H1 (cell line): Measurements from ENCODE around the gene UROS. TPM values are rescaled to one million over a fixed set of nuclear protein-coding genes. Genes with fewer than 3 reads are reported as not detected.

Source experiments
- CTCF ChIA-PET: fragments of 300-600 bp; sonication (Branson Sonifier 250); formaldehyde crosslinking; loops from one replicate; lab custom pipeline; 2021; ENCODE audit not compliant: partially characterized antibody; lab: Charles Lee
- POLR2A ChIA-PET: fragments of 300-600 bp; sonication (Branson Sonifier 250); formaldehyde crosslinking; loops from one replicate; lab custom pipeline; 2021; ENCODE audit warnings: inconsistent platforms; ENCODE audit not compliant: partially characterized antibody; lab: Charles Lee
- DNase-seq, 2 experiments: peaks; one replicate each; pipeline versions ENCODE4 v3.0.0 to v3.0.0-alpha.2; 2010 to 2022; ENCODE audit warnings: low spot score in 2 of 2, low read depth in 1 of 2, mixed read lengths in 1 of 2
- FAIRE-seq: peaks from 2 replicates; lab custom pipeline; 2011; peaks lifted over from hg19 to GRCh38; lab: Jason Lieb, UNC
- H2AFZ ChIP-seq: 2 replicates; pipeline ENCODE4 v1.8.1; 2012; ENCODE audit warnings: low read length, inconsistent platforms
- H2AK5ac ChIP-seq: 2 replicates; pipeline ENCODE4 v1.6.1; 2013; ENCODE audit warnings: low read depth, low read length
- H2BK120ac ChIP-seq: replicated peaks from 2 replicates; pipeline ENCODE3; 2013; ENCODE audit warnings: low read depth, low read length, inconsistent platforms
- H2BK12ac ChIP-seq: 2 replicates; pipeline ENCODE4 v1.6.1; 2013; ENCODE audit warnings: low read depth, low read length
- H2BK15ac ChIP-seq: 2 replicates; pipeline ENCODE4 v1.6.1; 2013; ENCODE audit warnings: low read length
- H2BK20ac ChIP-seq: 2 replicates; pipeline ENCODE4 v1.6.1; 2013; ENCODE audit warnings: low read length
- H2BK5ac ChIP-seq: 2 replicates; pipeline ENCODE4 v1.6.1; 2013; ENCODE audit warnings: low read depth, low read length
- H3K14ac ChIP-seq: 2 replicates; pipeline ENCODE4 v1.6.1; 2013; ENCODE audit warnings: inconsistent platforms; ENCODE audit not compliant: insufficient read length
- H3K18ac ChIP-seq: 2 replicates; pipeline ENCODE4 v1.6.1; 2013; ENCODE audit warnings: low read length; ENCODE audit errors: extremely low read depth
- H3K23ac ChIP-seq: 2 replicates; pipeline ENCODE4 v1.6.1; 2013; ENCODE audit warnings: inconsistent platforms; ENCODE audit not compliant: insufficient read length
- H3K23me2 ChIP-seq: 2 replicates; pipeline ENCODE4 v1.6.1; 2013; ENCODE audit warnings: low read depth, low read length
- H3K27ac ChIP-seq: 2 replicates; pipeline ENCODE4 v1.6.1; 2011; ENCODE audit warnings: low read depth, low read length, inconsistent platforms
- H3K27me3 ChIP-seq, 4 experiments: replicated peaks in 1 of 4; 1 replicate in 1 of 4; 2 replicates in 3 of 4; pipeline versions ENCODE4 v1.6.1 to v1.8.1; 2011 to 2013; ENCODE audit warnings: low read length in 3 of 4, mild to moderate bottlenecking in 3 of 4, inconsistent platforms in 2 of 4, mixed read lengths in 2 of 4, moderate library complexity in 1 of 4; ENCODE audit not compliant: control insufficient read depth in 3 of 4, insufficient read depth in 3 of 4; ENCODE audit errors: extremely low read depth in 1 of 4
- H3K36me3 ChIP-seq, 4 experiments: 2 replicates each; pipeline versions ENCODE4 v1.6.1 to v1.8.1; 2011 to 2013; ENCODE audit warnings: mild to moderate bottlenecking in 4 of 4, low read length in 3 of 4, moderate library complexity in 2 of 4, control low read depth in 1 of 4, inconsistent platforms in 1 of 4; ENCODE audit not compliant: insufficient read depth in 4 of 4, control insufficient read depth in 2 of 4
- H3K4ac ChIP-seq: replicated peaks from 2 replicates; pipeline ENCODE3; 2013; ENCODE audit warnings: low read length, low read depth, mixed read lengths, inconsistent platforms; ENCODE audit not compliant: insufficient read length
- H3K4me1 ChIP-seq, 4 experiments: replicated peaks in 1 of 4; 1 replicate in 1 of 4; 2 replicates in 3 of 4; pipeline versions ENCODE4 v1.6.1 to v1.8.1; 2011 to 2013; ENCODE audit warnings: low read length in 3 of 4, inconsistent platforms in 2 of 4, mixed read lengths in 1 of 4; ENCODE audit not compliant: insufficient read depth in 4 of 4, control insufficient read depth in 3 of 4
- H3K4me2 ChIP-seq, 2 experiments: 2 replicates each; pipeline versions ENCODE4 v1.6.1 to v1.8.1; 2011 to 2013; ENCODE audit warnings: low read depth in 2 of 2, low read length in 2 of 2, control low read depth in 1 of 2, inconsistent platforms in 1 of 2, mild to moderate bottlenecking in 1 of 2; ENCODE audit not compliant: insufficient read depth in 1 of 2
- H3K4me3 ChIP-seq, 4 experiments: fragments of 200-600, 300-600 bp in 1 of 4; sonication (generic), shearing (Covaris generic), sonication (Bioruptor Twin) in 1 of 4; 2 replicates each; pipeline versions ENCODE4 v1.5.1 to v1.8.1; 2011 to 2016; ENCODE audit warnings: low read length in 4 of 4, low read depth in 3 of 4, control low read depth in 2 of 4, inconsistent platforms in 2 of 4, mild to moderate bottlenecking in 2 of 4, mixed read lengths in 1 of 4, moderate library complexity in 1 of 4; ENCODE audit not compliant: insufficient read depth in 2 of 4; ENCODE audit errors: extremely low read depth in 1 of 4
- H3K56ac ChIP-seq: replicated peaks from 2 replicates; pipeline ENCODE3; 2013; ENCODE audit warnings: low read depth, mild to moderate bottlenecking, mixed read lengths, low read length, inconsistent platforms; ENCODE audit not compliant: insufficient read length
- H3K79me1 ChIP-seq: 2 replicates; pipeline ENCODE4 v1.6.1; 2013; ENCODE audit warnings: low read depth, low read length, control low read depth
- H3K79me2 ChIP-seq, 2 experiments: 2 replicates each; pipeline versions ENCODE4 v1.6.1 to v1.8.1; 2012 to 2013; ENCODE audit warnings: low read length in 2 of 2, mild to moderate bottlenecking in 2 of 2, inconsistent platforms in 1 of 2; ENCODE audit not compliant: insufficient read depth in 2 of 2, control insufficient read depth in 1 of 2
- H3K9ac ChIP-seq, 4 experiments: replicated peaks in 1 of 4; 1 replicate in 1 of 4; 2 replicates in 3 of 4; pipeline versions ENCODE4 v1.6.1 to v1.8.1; 2011 to 2013; ENCODE audit warnings: low read depth in 3 of 4, low read length in 3 of 4, control low read depth in 2 of 4, mild to moderate bottlenecking in 2 of 4, moderate library complexity in 2 of 4, inconsistent platforms in 1 of 4; ENCODE audit errors: extremely low read depth in 1 of 4
- H3K9me3 ChIP-seq, 2 experiments: 2 replicates each; pipeline versions ENCODE4 v1.6.1 to v1.8.1; 2012 to 2013; ENCODE audit warnings: mild to moderate bottlenecking in 2 of 2, moderate library complexity in 2 of 2, control low read depth in 1 of 2, inconsistent platforms in 1 of 2, low read depth in 1 of 2, low read length in 1 of 2, mixed read lengths in 1 of 2; ENCODE audit not compliant: insufficient read depth in 2 of 2
- H4K20me1 ChIP-seq, 2 experiments: replicated peaks in 1 of 2; 2 replicates each; pipeline versions ENCODE3 to v1.8.1; 2011 to 2013; ENCODE audit warnings: inconsistent platforms in 2 of 2, low read length in 2 of 2, mild to moderate bottlenecking in 1 of 2; ENCODE audit not compliant: insufficient read depth in 2 of 2, control insufficient read depth in 1 of 2
- H4K5ac ChIP-seq: 2 replicates; pipeline ENCODE4 v1.6.1; 2013; ENCODE audit warnings: low read length, low read depth, mixed read lengths, inconsistent platforms; ENCODE audit not compliant: insufficient read length
- H4K8ac ChIP-seq: 2 replicates; pipeline ENCODE4 v1.8.0; 2013; ENCODE audit warnings: mild to moderate bottlenecking, moderate library complexity, low read length, inconsistent platforms; ENCODE audit not compliant: insufficient read depth; ENCODE audit errors: extremely low read depth
- H4K91ac ChIP-seq: replicated peaks from 2 replicates; pipeline ENCODE3; 2013; ENCODE audit warnings: low read length, mixed read lengths, inconsistent platforms; ENCODE audit not compliant: insufficient read length
- BRCA1 ChIP-seq: IDR thresholded peaks from 2 replicates; pipeline ENCODE4 v1.6.1; 2012; ENCODE audit warnings: low read depth, low read length, improper control_type of control experiment
- WGBS, 2 experiments: shearing (Covaris generic) in 1 of 2; methylation state at CpG; one replicate each; pipeline versions ENCODE4 v1.1.6 to v1.1.7; 2013 to 2015; ENCODE audit warnings: low lambda C conversion rate in 2 of 2, mixed read lengths in 2 of 2, inconsistent platforms in 1 of 2, low coverage in 1 of 2, missing lambda C conversion rate in 1 of 2; ENCODE audit not compliant: insufficient replicate concordance in 2 of 2, insufficient coverage in 1 of 2, insufficient read length in 1 of 2; ENCODE audit errors: extremely low coverage in 1 of 2, missing lambda C conversion rate in 1 of 2; 5-methylcytosine and 5-hydroxymethylcytosine counted together
- polyA plus RNA-seq, 7 experiments: library from polyadenylated mRNA; depleted of rRNA in 3 of 7; stranded (reverse) in 5 of 7; unstranded in 2 of 7; fragments of >200 nt in 5 of 7; fragments of 200-250 nt in 2 of 7; gene quantifications; 1 replicate in 5 of 7; 2 replicates in 1 of 7; 4 replicates in 1 of 7; pipeline versions ENCODE4 v1.2.1 to v1.2.3, GENCODE V29; 2011 to 2013; ENCODE audit warnings: missing spikeins in 2 of 7, mixed read lengths in 2 of 7
- total RNA-seq: library from RNA; stranded (reverse); fragmentation: NEBNext Ultra II Directional; extraction: Animal tissue kit (Norgen Biotek cat#: 25700); gene quantifications from 2 replicates; pipeline ENCODE4 v1.2.1, GENCODE V29; 2021

UROS gene
- total and polyA plus RNA-seq, 2 of the 8 experiments (the other 6 are each of a cell fraction or from before 2014, with no cell fraction given): 45.6 to 58.0 TPM

DNA sequence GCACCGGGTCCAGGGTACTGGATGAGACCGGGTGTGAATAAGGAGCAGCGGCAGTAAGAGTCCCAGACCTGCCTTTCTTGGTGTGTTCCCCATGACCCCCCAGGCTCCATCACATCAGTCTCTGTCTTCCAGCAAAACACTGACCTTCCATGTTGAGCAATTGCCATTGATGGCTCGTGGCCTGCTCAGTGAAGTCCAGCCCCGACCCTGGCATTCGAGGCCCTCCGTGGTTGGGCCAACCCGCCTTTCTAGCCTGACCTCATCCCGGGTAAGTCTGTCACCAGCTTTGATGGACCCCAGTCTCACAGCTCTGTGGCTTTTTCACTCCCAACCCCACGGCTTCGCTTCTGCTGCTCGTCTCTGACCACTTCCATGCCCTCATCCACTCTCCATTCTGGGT is 53.9 kb downstream of the UROS start:
- no peak overlapping the region for H3K27ac ChIP-seq

More for the DNA sequence above, 53.9 kb downstream of the UROS start:
- no peak overlapping the region; the same call in 1 of the 2 replicates for H4K8ac ChIP-seq
- H4K91ac ChIP-seq: no peak overlapping the region
- no peak overlapping the region for H3K4ac ChIP-seq
- H3K9me3 ChIP-seq: no peaks in the 10 kb centered on the region
- no peak overlapping the region for H3K9ac ChIP-seq
- no peaks in the 10 kb centered on the region for H3K4me1 ChIP-seq
- no peak overlapping the region for H4K5ac ChIP-seq
- no peak overlapping the region for H2BK20ac ChIP-seq
- no peak overlapping the region for H3K18ac ChIP-seq
- H2AK5ac ChIP-seq: no peak overlapping the region
- H3K56ac ChIP-seq: no peak overlapping the region
- 95% methylated on average over 12 of the region's 12 CpGs; no CpG with 5 or more reads in 1 of the 2 experiments for WGBS, 2 experiments
- H3K23me2 ChIP-seq: no peaks in the 10 kb centered on the region
- H3K4me2 ChIP-seq: no peak overlapping the region
- H2BK15ac ChIP-seq: no peak overlapping the region
- H4K20me1 ChIP-seq: peaks cover 0 to 4% of the 10 kb centered on the region in 2 experiments
- no peak overlapping the region for H3K23ac ChIP-seq
- POLR2A ChIA-PET: no interaction called here
- H3K79me2 ChIP-seq: no peaks in the 10 kb centered on the region
- H3K4me3 ChIP-seq: no peak overlapping the region
- DNase-seq: no peak
- FAIRE-seq: no peak
- no peak overlapping the region for H2BK5ac ChIP-seq
- H3K79me1 ChIP-seq: no peaks in the 10 kb centered on the region
- H2BK120ac ChIP-seq: no peak overlapping the region
- no peak for TF ChIP-seq BRCA1
- CTCF ChIA-PET: no interaction called here
- H3K36me3 ChIP-seq: peaks cover 0 to 11% (median 6%) of the 10 kb centered on the region in 4 experiments; a peak in 6 of 8 replicates
- no peaks in the 10 kb centered on the region for H3K27me3 ChIP-seq
- no peak overlapping the region for H2BK12ac ChIP-seq
- no peak overlapping the region for H2AFZ ChIP-seq
- H3K14ac ChIP-seq: no peak overlapping the region
